WTC11 (cell line): Measurements from ENCODE around the gene TNC. TPM values are rescaled to one million over a fixed set of nuclear protein-coding genes. Genes with fewer than 3 reads are reported as not detected.

Source experiments
- ATAC-seq: fragments of 200-7000 bp; cut with Tn5 transposase; 2 replicates; pipeline ENCODE4 v1.10.0; 2021; ENCODE audit warnings: mild to moderate bottlenecking, moderate library complexity
- CTCF ChIA-PET: fragments of 300-600 bp; sonication (Branson Sonifier 250); formaldehyde crosslinking; loops from one replicate; lab custom pipeline; 2021; ENCODE audit warnings: antibody characterized with exemption; lab: Charles Lee
- POLR2A ChIA-PET: fragments of 350-600 bp; sonication (Branson Sonifier 250); formaldehyde crosslinking; loops from one replicate; lab custom pipeline; 2021; ENCODE audit warnings: antibody characterized with exemption; lab: Charles Lee
- DNase-seq: peaks from one replicate; pipeline ENCODE4 v3.0.0; 2021; ENCODE audit warnings: low spot score
- H3K27ac Mint-ChIP-seq: 2 replicates; pipeline ENCODE4 v1.8.0; 2021; ENCODE audit warnings: mixed read lengths
- H3K27me3 Mint-ChIP-seq: 2 replicates; pipeline ENCODE4 v1.8.0; 2021; ENCODE audit warnings: low read depth, mild to moderate bottlenecking, moderate library complexity, mixed read lengths
- H3K36me3 Mint-ChIP-seq: 2 replicates; pipeline ENCODE4 v1.8.0; 2021; ENCODE audit warnings: mixed read lengths
- H3K4me1 Mint-ChIP-seq: 2 replicates; pipeline ENCODE4 v1.8.0; 2022; ENCODE audit warnings: mixed read lengths
- H3K4me3 Mint-ChIP-seq: 2 replicates; pipeline ENCODE4 v1.8.0; 2021; ENCODE audit warnings: mild to moderate bottlenecking, moderate library complexity, mixed read lengths
- H3K9me3 Mint-ChIP-seq: 2 replicates; pipeline ENCODE4 v1.8.0; 2021; ENCODE audit warnings: mixed read lengths
- AFF4 ChIP-seq: sonication (generic); formaldehyde crosslinking; IDR thresholded peaks from 2 replicates; pipeline ENCODE4 v1.8.1; 2023; ENCODE audit warnings: mild to moderate bottlenecking, missing genetic modification reagents, borderline replicate concordance
- CREM ChIP-seq: sonication (generic); formaldehyde crosslinking; IDR thresholded peaks from 2 replicates; pipeline ENCODE4 v1.8.1; 2022; ENCODE audit warnings: mild to moderate bottlenecking, missing genetic modification reagents, moderate library complexity
- E2F4 ChIP-seq: sonication (generic); formaldehyde crosslinking; IDR thresholded peaks from 2 replicates; pipeline ENCODE4 v1.8.1; 2022; ENCODE audit warnings: low read depth, mild to moderate bottlenecking, moderate library complexity, missing genetic modification reagents, borderline replicate concordance
- ETV6 ChIP-seq: sonication (generic); formaldehyde crosslinking; IDR thresholded peaks from 2 replicates; pipeline ENCODE4 v1.8.1; 2022; ENCODE audit warnings: mild to moderate bottlenecking, missing genetic modification reagents
- FOXJ3 ChIP-seq: sonication (generic); formaldehyde crosslinking; IDR thresholded peaks from 2 replicates; pipeline ENCODE4 v1.9.0; 2021; ENCODE audit warnings: missing genetic modification reagents, mild to moderate bottlenecking, borderline replicate concordance
- FOXK1 ChIP-seq: sonication (generic); formaldehyde crosslinking; IDR thresholded peaks from 2 replicates; pipeline ENCODE4 v1.8.0; 2022; ENCODE audit warnings: mild to moderate bottlenecking, moderate library complexity, missing genetic modification reagents
- GABPB1 ChIP-seq: sonication (generic); formaldehyde crosslinking; IDR thresholded peaks from 2 replicates; pipeline ENCODE4 v1.8.1; 2023; ENCODE audit warnings: mild to moderate bottlenecking, missing genetic modification reagents
- GRHL2 ChIP-seq: fragments of 250-450 bp; sonication (Bioruptor Pico); IDR thresholded peaks from 2 replicates; pipeline ENCODE4 v1.8.0; 2022; ENCODE audit warnings: mild to moderate bottlenecking, moderate library complexity; ENCODE audit not compliant: insufficient replicate concordance, severe bottlenecking
- NFE2L1 ChIP-seq: sonication (generic); formaldehyde crosslinking; IDR thresholded peaks from 2 replicates; pipeline ENCODE4 v1.8.1; 2023; ENCODE audit warnings: missing genetic modification reagents
- NFYB ChIP-seq: sonication (generic); formaldehyde crosslinking; conservative IDR thresholded peaks from 2 replicates; pipeline ENCODE4 v1.8.0; 2022; ENCODE audit warnings: low read depth, missing genetic modification reagents
- NR3C1 ChIP-seq: sonication (generic); formaldehyde crosslinking; conservative IDR thresholded peaks from 2 replicates; pipeline ENCODE4 v1.8.1; 2023; ENCODE audit warnings: low read depth, mild to moderate bottlenecking, missing genetic modification reagents
- RELA ChIP-seq: sonication (generic); formaldehyde crosslinking; IDR thresholded peaks from 2 replicates; pipeline ENCODE4 v1.8.1; 2022; ENCODE audit warnings: missing genetic modification reagents, mild to moderate bottlenecking, borderline replicate concordance
- TEAD4 ChIP-seq: sonication (generic); formaldehyde crosslinking; IDR thresholded peaks from 2 replicates; pipeline ENCODE4 v1.8.0; 2022; ENCODE audit warnings: mild to moderate bottlenecking, missing genetic modification reagents
- USF2 ChIP-seq: sonication (generic); formaldehyde crosslinking; IDR thresholded peaks from 2 replicates; pipeline ENCODE4 v1.8.1; 2023; ENCODE audit warnings: mild to moderate bottlenecking, missing genetic modification reagents, moderate library complexity
- ZSCAN18 ChIP-seq: fragments of 250-450 bp; sonication (Bioruptor Pico); IDR thresholded peaks from 2 replicates; pipeline ENCODE4 v2.1.2; 2022; ENCODE audit warnings: mild to moderate bottlenecking, moderate library complexity
- total RNA-seq: library from RNA; stranded (reverse); gene quantifications from 3 replicates; pipeline ENCODE4 v1.2.3, GENCODE V29; 2021
- TF ChIP-seq, protein P1 (sequence below): sonication (generic); formaldehyde crosslinking; IDR thresholded peaks from 2 replicates; pipeline ENCODE4 v1.8.0; 2022; ENCODE audit warnings: mild to moderate bottlenecking, missing genetic modification reagents
- TF ChIP-seq, protein P2 (sequence below): sonication (generic); formaldehyde crosslinking; IDR thresholded peaks from 2 replicates; pipeline ENCODE4 v1.8.1; 2023; ENCODE audit warnings: mild to moderate bottlenecking, missing genetic modification reagents, moderate library complexity
- TF ChIP-seq, protein P3 (sequence below): fragments of 250-450 bp; sonication (Bioruptor Pico); IDR thresholded peaks from 2 replicates; pipeline ENCODE4 v1.9.0; 2021; ENCODE audit warnings: mild to moderate bottlenecking, borderline replicate concordance

TNC gene
- total RNA-seq, 1 experiment from 2014 or later: 4.5 TPM

DNA sequence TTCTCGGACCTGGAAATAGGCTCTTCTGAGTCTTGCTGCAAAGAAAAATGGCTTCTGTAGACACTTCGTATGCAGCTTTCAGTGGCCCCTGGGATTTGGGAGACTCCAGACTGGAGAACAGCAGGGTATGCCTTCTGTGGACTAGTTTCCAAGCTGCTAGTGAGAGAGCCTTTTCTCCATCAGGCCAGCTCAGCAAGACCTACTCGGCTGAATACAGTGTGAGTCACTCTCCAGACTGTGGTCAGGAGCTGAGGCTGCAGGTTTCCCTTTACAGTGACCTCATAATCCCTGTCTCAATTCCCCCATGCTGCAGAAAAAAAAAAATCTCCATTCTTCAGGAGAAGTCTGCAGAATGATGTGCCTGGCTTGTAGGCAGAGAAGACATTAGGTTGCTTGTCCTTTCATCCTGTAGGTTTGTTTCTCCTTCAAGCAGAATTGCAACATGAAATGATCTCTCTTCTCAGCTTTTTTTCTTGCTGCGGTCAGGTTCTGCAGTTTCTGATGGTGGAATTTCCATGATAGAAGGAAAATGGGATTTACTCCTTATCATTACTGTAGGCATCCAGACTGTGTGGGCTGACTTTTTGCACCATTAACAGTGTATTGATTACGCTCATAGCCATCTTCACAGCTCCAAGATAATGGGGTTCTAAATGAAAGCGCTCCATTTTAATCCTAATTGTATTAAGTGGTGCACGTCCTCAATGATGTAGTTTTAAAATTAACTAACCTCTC is 109.3 kb downstream of the TNC start:
- Mint-ChIP-seq H3K27me3 (peaks cover 46% of the 10 kb centered on the region), H3K27ac (no peak overlapping the region), H3K4me3 (no peak overlapping the region), H3K36me3 (no peaks in the 10 kb centered on the region), H3K9me3 (no peaks in the 10 kb centered on the region), H3K4me1 (no peaks in the 10 kb centered on the region)
- TF ChIP-seq ETV6 (CRISPR knock-in tag) (no peak), NFE2L1 (CRISPR knock-in tag) (no peak), GABPB1 (no peak), TEAD4 (CRISPR knock-in tag) (no peak), FOXJ3 (CRISPR knock-in tag) (no peak), FOXK1 (CRISPR knock-in tag) (no peak), ZSCAN18 (CRISPR knock-in tag) (no peak), GRHL2 (CRISPR knock-in tag) (no peak), CREM (CRISPR knock-in tag) (no peak), AFF4 (no peak), NR3C1 (CRISPR knock-in tag) (no peak), E2F4 (CRISPR knock-in tag) (no peak), USF2 (CRISPR knock-in tag) (no peak), RELA (CRISPR knock-in tag) (no peak), NFYB (no peak)
- TF ChIP-seq, protein P1, sequence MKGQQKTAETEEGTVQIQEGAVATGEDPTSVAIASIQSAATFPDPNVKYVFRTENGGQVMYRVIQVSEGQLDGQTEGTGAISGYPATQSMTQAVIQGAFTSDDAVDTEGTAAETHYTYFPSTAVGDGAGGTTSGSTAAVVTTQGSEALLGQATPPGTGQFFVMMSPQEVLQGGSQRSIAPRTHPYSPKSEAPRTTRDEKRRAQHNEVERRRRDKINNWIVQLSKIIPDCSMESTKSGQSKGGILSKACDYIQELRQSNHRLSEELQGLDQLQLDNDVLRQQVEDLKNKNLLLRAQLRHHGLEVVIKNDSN: no peak
- TF ChIP-seq, protein P2, sequence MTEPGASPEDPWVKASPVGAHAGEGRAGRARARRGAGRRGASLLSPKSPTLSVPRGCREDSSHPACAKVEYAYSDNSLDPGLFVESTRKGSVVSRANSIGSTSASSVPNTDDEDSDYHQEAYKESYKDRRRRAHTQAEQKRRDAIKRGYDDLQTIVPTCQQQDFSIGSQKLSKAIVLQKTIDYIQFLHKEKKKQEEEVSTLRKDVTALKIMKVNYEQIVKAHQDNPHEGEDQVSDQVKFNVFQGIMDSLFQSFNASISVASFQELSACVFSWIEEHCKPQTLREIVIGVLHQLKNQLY (CRISPR knock-in tag): no peak
- TF ChIP-seq, protein P3, sequence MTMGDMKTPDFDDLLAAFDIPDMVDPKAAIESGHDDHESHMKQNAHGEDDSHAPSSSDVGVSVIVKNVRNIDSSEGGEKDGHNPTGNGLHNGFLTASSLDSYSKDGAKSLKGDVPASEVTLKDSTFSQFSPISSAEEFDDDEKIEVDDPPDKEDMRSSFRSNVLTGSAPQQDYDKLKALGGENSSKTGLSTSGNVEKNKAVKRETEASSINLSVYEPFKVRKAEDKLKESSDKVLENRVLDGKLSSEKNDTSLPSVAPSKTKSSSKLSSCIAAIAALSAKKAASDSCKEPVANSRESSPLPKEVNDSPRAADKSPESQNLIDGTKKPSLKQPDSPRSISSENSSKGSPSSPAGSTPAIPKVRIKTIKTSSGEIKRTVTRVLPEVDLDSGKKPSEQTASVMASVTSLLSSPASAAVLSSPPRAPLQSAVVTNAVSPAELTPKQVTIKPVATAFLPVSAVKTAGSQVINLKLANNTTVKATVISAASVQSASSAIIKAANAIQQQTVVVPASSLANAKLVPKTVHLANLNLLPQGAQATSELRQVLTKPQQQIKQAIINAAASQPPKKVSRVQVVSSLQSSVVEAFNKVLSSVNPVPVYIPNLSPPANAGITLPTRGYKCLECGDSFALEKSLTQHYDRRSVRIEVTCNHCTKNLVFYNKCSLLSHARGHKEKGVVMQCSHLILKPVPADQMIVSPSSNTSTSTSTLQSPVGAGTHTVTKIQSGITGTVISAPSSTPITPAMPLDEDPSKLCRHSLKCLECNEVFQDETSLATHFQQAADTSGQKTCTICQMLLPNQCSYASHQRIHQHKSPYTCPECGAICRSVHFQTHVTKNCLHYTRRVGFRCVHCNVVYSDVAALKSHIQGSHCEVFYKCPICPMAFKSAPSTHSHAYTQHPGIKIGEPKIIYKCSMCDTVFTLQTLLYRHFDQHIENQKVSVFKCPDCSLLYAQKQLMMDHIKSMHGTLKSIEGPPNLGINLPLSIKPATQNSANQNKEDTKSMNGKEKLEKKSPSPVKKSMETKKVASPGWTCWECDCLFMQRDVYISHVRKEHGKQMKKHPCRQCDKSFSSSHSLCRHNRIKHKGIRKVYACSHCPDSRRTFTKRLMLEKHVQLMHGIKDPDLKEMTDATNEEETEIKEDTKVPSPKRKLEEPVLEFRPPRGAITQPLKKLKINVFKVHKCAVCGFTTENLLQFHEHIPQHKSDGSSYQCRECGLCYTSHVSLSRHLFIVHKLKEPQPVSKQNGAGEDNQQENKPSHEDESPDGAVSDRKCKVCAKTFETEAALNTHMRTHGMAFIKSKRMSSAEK (CRISPR knock-in tag): no peak
- DNase-seq (no peak), ATAC-seq (no peak)
- ChIA-PET POLR2A (interaction anchor here (0.7 kb wide), 1 partner anchor 339 kb away, joined by 3 read pairs; no protein-coding TSS in a partner anchor), CTCF (interaction anchor here (1.7 kb wide), 1 partner anchor 95 kb away, joined by 4 read pairs; no protein-coding TSS in a partner anchor)
